Endothelial cell of umbilical vein (primary cell): Measurements from ENCODE around the gene MAP4K4.

Experiments
- EZH2 ChIP-seq: IDR thresholded peaks from 2 replicates; pipeline ENCODE4 v1.6.1; 2012; ENCODE audit warnings: borderline replicate concordance, low read depth, mild to moderate bottlenecking, moderate library complexity, low read length, inconsistent platforms; ENCODE audit not compliant: severe bottlenecking
- GATA2 ChIP-seq: IDR thresholded peaks from 2 replicates; pipeline ENCODE4 v1.7.0; 2011; ENCODE audit warnings: low read depth, mild to moderate bottlenecking, moderate library complexity, mixed read lengths, low read length; ENCODE audit not compliant: insufficient read length, insufficient read depth
- POLR2A ChIP-seq: IDR thresholded peaks from 2 replicates; pipeline ENCODE4 v1.6.1; 2012; ENCODE audit warnings: low read depth, mild to moderate bottlenecking, control low read depth, low read length
- POLR2AphosphoS5 ChIP-seq: IDR thresholded peaks from 2 replicates; pipeline ENCODE4 v1.6.1; 2012; ENCODE audit warnings: low read depth, mild to moderate bottlenecking, control low read depth, low read length, moderate library complexity; ENCODE audit not compliant: insufficient read depth
- TF ChIP-seq, protein P1 (sequence below), 2 donors: IDR thresholded peaks; 1 replicate in 1 of 2; 2 replicates in 1 of 2; pipeline ENCODE4 v1.5.1; 2011; ENCODE audit warnings: low read length in 2 of 2, mild to moderate bottlenecking in 2 of 2, moderate library complexity in 2 of 2, control low read depth in 1 of 2, inconsistent platforms in 1 of 2, low read depth in 1 of 2; ENCODE audit not compliant: insufficient read depth in 1 of 2; ENCODE audit errors: extremely low read depth in 1 of 2
- TF ChIP-seq, protein P2 (sequence below): IDR thresholded peaks from 2 replicates; pipeline ENCODE4 v1.6.1; 2011; ENCODE audit not compliant: insufficient read depth, insufficient read length

DNA sequence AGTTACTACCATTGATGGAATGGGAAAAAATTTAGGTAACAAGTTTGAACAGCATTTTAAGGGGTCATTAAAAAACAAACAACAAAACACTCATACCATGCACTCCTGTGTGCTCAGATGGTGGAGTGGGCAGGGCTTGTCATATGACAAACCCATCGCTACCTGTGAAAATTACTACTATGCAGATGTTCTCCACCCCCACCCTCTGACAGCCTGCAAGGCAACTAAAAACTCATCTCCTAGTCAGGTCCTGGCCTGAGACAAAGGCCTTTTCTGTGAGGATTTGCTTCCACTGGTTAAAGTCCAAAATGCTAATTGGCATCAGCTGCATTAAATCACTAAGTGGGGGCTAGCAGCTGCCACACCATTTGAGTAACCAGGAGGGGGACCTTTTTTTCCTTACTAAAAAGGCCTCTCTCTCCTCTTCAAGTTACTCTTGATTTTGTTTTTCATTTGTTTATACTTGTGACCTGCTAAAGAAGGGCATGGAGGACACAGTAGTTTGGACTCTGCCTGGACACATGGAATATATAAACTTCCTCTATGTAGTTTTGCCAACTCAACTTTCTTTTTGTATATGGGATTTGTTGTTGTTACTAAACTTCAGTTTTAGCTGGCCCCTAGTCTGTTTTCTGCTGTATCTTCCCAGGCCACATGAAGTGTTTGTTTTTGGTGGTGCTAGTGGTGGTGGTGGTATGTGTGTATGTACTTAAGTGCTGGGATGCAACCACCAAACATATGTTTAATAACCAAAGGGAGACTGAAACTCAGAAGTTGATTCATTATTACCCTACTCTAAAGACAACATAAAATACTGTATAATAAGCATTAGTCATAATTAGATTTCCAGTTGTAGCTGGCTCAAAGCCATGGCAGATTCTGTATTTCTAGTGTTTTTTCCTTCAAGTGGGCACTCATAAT is 121.3 kb downstream of the MAP4K4 start:
- TF ChIP-seq, protein P1, sequence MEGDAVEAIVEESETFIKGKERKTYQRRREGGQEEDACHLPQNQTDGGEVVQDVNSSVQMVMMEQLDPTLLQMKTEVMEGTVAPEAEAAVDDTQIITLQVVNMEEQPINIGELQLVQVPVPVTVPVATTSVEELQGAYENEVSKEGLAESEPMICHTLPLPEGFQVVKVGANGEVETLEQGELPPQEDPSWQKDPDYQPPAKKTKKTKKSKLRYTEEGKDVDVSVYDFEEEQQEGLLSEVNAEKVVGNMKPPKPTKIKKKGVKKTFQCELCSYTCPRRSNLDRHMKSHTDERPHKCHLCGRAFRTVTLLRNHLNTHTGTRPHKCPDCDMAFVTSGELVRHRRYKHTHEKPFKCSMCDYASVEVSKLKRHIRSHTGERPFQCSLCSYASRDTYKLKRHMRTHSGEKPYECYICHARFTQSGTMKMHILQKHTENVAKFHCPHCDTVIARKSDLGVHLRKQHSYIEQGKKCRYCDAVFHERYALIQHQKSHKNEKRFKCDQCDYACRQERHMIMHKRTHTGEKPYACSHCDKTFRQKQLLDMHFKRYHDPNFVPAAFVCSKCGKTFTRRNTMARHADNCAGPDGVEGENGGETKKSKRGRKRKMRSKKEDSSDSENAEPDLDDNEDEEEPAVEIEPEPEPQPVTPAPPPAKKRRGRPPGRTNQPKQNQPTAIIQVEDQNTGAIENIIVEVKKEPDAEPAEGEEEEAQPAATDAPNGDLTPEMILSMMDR (IDR thresholded peaks at IDR 0.05; ENCODE audit: extremely low read depth in 1 of 2, insufficient read depth in 1 of 2, low read depth in 1 of 2, low read length in 2 of 2) = no peak
- no peak for TF ChIP-seq POLR2AphosphoS5
- TF ChIP-seq, protein P2, sequence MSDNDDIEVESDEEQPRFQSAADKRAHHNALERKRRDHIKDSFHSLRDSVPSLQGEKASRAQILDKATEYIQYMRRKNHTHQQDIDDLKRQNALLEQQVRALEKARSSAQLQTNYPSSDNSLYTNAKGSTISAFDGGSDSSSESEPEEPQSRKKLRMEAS = no peak
- no peak for TF ChIP-seq EZH2
- TF ChIP-seq POLR2A = no peak
- TF ChIP-seq GATA2 = no peak
